ENCODE measurements around the gene ESR2.

The ESR2 gene

GRCh38 chr14:64035143-64035542, 259.0 kb downstream of the ESR2 start:
- no peak for DNase-seq

All from suppressor macrophage (primary cell).